ENCODE measurements around the gene DOCK1.

DNA sequence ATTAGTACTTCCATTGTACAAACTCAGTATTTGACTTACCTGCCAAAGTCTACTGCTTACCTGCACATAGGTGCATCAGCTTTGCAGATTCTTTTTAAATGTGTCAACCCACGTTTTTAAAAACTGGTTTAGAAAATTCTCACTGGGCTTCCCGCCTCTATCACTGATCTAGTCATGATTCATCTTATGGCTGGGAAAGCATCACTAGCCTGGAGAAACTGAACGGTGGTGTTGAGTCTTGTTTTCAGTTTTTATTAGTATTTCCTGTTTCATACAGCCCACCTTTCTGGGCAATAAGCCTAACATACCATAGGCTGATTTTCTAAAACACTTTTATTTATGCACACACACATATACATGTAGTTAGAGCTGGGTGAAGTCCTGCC is 19.7 kb downstream of the DOCK1 start:
- TF ChIP-seq POLR2A (IDR thresholded peaks at IDR 0.05) = no peak
- TF ChIP-seq, protein P1, sequence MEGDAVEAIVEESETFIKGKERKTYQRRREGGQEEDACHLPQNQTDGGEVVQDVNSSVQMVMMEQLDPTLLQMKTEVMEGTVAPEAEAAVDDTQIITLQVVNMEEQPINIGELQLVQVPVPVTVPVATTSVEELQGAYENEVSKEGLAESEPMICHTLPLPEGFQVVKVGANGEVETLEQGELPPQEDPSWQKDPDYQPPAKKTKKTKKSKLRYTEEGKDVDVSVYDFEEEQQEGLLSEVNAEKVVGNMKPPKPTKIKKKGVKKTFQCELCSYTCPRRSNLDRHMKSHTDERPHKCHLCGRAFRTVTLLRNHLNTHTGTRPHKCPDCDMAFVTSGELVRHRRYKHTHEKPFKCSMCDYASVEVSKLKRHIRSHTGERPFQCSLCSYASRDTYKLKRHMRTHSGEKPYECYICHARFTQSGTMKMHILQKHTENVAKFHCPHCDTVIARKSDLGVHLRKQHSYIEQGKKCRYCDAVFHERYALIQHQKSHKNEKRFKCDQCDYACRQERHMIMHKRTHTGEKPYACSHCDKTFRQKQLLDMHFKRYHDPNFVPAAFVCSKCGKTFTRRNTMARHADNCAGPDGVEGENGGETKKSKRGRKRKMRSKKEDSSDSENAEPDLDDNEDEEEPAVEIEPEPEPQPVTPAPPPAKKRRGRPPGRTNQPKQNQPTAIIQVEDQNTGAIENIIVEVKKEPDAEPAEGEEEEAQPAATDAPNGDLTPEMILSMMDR (IDR thresholded peaks at IDR 0.05) = no peak
- TF ChIP-seq POLR2AphosphoS5 (IDR thresholded peaks at IDR 0.05) = no peak

Data from breast epithelium (tissue), 3 donors.